HFF-Myc (cell line): ENCODE data around the gene TSG101.

Source experiments
- DNase-seq: peaks from one replicate; pipeline ENCODE4 v3.0.0-alpha.2; 2011; ENCODE audit warnings: low read depth; ENCODE audit errors: extremely low read depth
- H3K4me3 ChIP-seq: replicated peaks from 2 replicates; pipeline ENCODE4 v1.5.1; 2011; ENCODE audit warnings: low read depth, mild to moderate bottlenecking, control low read depth, low read length
- TF ChIP-seq, protein P1 (sequence below): IDR thresholded peaks from 2 replicates; pipeline ENCODE4 v1.5.1; 2012; ENCODE audit warnings: mild to moderate bottlenecking, low read depth, low read length, control low read depth; ENCODE audit errors: missing control alignments

TSG101 gene, protein sequence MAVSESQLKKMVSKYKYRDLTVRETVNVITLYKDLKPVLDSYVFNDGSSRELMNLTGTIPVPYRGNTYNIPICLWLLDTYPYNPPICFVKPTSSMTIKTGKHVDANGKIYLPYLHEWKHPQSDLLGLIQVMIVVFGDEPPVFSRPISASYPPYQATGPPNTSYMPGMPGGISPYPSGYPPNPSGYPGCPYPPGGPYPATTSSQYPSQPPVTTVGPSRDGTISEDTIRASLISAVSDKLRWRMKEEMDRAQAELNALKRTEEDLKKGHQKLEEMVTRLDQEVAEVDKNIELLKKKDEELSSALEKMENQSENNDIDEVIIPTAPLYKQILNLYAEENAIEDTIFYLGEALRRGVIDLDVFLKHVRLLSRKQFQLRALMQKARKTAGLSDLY

DNA sequence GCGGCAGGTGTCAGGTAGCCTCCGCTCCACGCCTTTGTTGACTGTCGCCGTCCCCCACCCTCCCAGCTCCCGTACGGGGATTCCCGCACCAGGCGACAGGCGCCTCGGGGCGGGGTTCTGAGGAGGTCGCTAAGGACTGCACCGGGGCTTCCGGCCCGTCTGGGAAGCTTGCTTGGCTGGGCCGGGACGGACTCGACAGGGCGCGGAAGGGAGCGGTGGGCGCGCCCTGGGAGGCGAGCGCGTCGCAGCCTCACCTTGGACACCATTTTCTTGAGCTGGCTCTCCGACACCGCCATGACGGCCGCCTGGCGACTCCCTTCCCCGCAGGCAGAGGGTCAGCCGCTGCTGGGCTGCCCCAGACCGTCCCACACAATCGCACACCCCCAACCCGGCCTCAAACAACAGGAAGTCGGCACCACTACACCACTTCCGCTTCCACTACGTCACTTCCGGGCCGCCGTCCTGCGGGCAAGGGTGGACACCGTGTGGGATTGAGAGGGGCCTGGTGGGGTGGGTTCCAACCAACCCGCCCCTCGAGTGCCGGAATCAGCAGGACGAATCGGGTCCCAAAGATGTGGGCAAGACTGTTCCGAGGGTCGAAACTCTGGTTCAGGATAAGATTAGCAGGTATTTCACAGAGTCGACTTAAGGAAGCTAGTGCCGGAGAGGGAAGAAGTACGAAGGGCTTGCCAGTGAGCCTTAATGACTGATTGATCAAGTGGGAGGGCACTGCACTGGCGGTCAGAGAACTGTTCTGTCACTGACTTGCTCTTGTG lies at the start of gene TSG101:
Gene TSG101 (minus strand): TSS at position 422 of the 776 bp plus-strand sequence. CDS start 126 bp downstream, at position 296.
- TF ChIP-seq, protein P1, sequence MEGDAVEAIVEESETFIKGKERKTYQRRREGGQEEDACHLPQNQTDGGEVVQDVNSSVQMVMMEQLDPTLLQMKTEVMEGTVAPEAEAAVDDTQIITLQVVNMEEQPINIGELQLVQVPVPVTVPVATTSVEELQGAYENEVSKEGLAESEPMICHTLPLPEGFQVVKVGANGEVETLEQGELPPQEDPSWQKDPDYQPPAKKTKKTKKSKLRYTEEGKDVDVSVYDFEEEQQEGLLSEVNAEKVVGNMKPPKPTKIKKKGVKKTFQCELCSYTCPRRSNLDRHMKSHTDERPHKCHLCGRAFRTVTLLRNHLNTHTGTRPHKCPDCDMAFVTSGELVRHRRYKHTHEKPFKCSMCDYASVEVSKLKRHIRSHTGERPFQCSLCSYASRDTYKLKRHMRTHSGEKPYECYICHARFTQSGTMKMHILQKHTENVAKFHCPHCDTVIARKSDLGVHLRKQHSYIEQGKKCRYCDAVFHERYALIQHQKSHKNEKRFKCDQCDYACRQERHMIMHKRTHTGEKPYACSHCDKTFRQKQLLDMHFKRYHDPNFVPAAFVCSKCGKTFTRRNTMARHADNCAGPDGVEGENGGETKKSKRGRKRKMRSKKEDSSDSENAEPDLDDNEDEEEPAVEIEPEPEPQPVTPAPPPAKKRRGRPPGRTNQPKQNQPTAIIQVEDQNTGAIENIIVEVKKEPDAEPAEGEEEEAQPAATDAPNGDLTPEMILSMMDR, result no peak
- H3K4me3 ChIP-seq, result peak within 1 kb of the TSS; percentile 75
- DNase-seq, result peak; percentile 79

DNA sequence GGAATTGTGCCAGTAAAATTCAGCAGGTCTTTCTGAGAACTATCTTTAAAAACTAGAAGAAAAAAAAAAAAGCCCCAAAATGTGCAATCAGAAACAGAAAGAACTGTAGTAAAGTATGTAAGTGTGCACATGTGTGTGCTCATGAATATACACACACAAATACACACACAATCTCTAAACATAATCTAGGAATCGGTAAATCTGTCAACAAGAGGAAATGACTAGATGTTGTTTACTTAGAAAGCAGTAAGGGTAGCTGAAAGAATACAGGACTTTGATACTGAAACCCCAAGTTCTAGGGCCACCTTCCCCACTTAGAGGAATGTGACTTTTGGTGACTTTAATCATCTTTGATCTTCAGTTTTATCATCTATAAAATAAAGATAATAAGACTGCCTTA lies 48.6 kb upstream of the TSG101 start:
- TF ChIP-seq, protein P1, result no peak
- DNase-seq, result no peak
- no peak overlapping the region for H3K4me3 ChIP-seq

DNA sequence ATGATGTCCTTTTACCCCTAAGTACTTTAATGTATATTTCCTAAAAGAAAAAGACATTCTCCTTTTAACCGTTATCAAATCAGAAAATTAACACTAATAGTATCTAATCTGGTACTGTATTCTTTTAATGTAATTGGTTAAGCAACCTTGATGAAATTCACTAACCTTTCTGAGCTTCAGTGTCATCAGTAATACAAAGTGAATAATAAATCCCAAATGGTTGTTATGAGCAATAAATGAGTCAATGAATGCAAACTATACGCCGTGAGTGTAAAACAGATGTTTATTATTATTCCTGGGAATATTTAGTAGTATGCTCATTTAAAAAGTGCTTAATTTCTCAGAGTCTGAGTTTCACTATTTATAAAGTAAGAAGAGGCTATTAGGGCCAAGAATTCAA lies 40.3 kb upstream of the TSG101 start:
- no peak for DNase-seq
- TF ChIP-seq, protein P1, result no peak
- H3K4me3 ChIP-seq, result no peak overlapping the region

DNA sequence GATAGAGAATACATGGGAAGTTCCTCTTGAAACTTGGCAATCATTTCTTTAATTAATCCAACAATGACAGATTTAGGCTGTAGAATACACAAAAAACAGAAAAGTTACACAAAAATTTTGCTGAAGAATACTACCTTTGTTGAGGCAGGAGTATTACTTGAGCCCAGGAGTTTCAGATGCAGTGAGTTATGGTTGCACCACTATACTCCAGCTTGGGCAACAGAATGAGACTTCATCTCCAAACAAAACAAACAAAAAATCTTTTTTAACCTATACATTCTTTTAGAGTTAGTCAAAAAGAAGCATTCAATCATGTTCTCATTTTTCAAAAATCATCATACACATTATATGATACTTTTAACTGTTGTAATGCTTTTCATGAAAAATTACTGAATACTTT lies 39.7 kb upstream of the TSG101 start:
- DNase-seq, result no peak

DNA sequence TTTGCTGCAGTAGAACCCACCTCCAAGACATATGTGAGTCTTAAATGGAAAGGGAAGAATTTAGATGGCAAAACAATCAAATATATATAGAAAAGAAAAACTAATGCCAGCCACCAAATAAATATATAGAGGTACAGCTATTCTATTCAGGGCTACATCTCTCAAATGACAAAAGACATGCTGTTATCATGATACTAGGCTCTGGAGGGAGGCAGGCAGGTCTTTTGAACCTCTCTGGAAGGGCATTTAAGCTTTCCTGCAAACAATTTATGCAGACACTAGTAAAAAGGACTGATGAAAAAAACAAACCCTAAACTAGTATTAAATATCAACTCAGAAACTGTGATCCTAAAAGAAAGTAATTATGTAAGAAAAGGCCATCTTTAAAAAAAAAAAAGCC lies 37.4 kb upstream of the TSG101 start:
- no peak for DNase-seq
- H3K4me3 ChIP-seq, result no peak overlapping the region
- TF ChIP-seq, protein P1, result no peak

More for the DNA sequence above, 39.7 kb upstream of the TSG101 start:
- no peak overlapping the region for H3K4me3 ChIP-seq
- TF ChIP-seq, protein P1, result no peak

DNA sequence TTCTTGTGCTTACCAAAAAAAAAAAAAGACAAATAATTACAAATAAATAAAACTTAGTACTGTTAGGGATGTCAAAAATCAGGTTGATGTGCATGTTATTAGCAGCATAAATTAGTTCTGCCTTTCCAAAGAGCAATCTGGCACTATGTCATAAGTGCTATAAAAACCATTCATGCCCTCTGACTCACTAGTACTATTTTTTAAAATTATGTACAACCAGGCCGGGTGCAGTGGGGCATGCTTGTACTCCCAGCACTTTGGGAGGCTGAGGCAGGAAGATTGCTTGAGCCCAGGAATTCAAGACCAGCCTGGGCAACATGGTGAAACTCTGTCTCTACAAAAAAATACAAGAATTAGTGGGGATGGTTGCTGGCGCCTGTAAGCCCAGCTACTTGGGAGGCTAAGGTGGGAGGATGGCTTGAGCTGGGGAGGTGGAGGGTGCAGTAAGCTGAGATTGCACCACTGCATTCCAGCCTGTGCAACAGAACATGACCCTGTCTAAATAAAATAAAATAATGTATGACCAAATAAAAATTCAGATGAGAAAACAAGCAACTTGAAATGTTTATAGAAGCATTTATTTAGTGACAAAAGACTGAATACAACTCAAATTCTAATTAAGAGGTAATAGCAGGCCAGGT lies 36.5 kb upstream of the TSG101 start:
- TF ChIP-seq, protein P1, result no peak

More for the DNA sequence above, 36.5 kb upstream of the TSG101 start:
- no peak for DNase-seq
- no peak overlapping the region for H3K4me3 ChIP-seq
